ENCODE measurements around the gene SLC22A12. TPM values are rescaled to one million over a fixed set of nuclear protein-coding genes. Genes with fewer than 3 reads are reported as not detected.

SLC22A12 gene
- total and polyA plus RNA-seq, 2 of the 8 experiments (the other 6 are each of a cell fraction or from before 2014, with no cell fraction given) = not detected

GRCh38 chr11:64545619-64546018, 45.4 kb upstream of the SLC22A12 start:
- H3K27ac ChIP-seq (ENCODE audit: low read depth, low read length) = no peak overlapping the region
- H3K9ac ChIP-seq (replicated peaks in 1 of 4; ENCODE audit: extremely low read depth in 1 of 4, low read depth in 3 of 4, low read length in 3 of 4) = no peak overlapping the region
- H4K5ac ChIP-seq (ENCODE audit: insufficient read length, low read depth, low read length) = no peak overlapping the region
- WGBS, 2 experiments (ENCODE audit: extremely low coverage in 1 of 2, insufficient coverage in 1 of 2, insufficient read length in 1 of 2, insufficient replicate concordance in 2 of 2, low coverage in 1 of 2, low lambda C conversion rate in 2 of 2, missing lambda C conversion rate in 1 of 2) = 86% methylated on average over 15 of the region's 15 CpGs; no CpG with 5 or more reads in 1 of the 2 experiments
- no peak overlapping the region for H3K18ac ChIP-seq (ENCODE audit: extremely low read depth, low read length)
- no peak overlapping the region for H3K23ac ChIP-seq (ENCODE audit: insufficient read length)
- ChIA-PET CTCF (ENCODE audit: partially characterized antibody) (interaction anchor here (1.0 to 11.3 kb wide), 4 partner anchors 11 to 104 kb away, joined by 3 to 84 read pairs (median 3); no protein-coding TSS in a partner anchor), POLR2A (ENCODE audit: partially characterized antibody) (interaction anchor here (1.8 kb wide), 1 partner anchor 15 kb away, joined by 4 read pairs; no protein-coding TSS in a partner anchor)
- no peaks in the 10 kb centered on the region for H3K9me3 ChIP-seq (ENCODE audit: insufficient read depth in 2 of 2, low read depth in 1 of 2, low read length in 1 of 2)
- H2BK12ac ChIP-seq (ENCODE audit: low read depth, low read length) = no peak overlapping the region
- H3K4me1 ChIP-seq (replicated peaks in 1 of 4; ENCODE audit: control insufficient read depth in 3 of 4, insufficient read depth in 4 of 4, low read length in 3 of 4) = no peaks in the 10 kb centered on the region
- no peaks in the 10 kb centered on the region for H3K36me3 ChIP-seq (ENCODE audit: control insufficient read depth in 2 of 4, insufficient read depth in 4 of 4, low read length in 3 of 4)
- no peak overlapping the region for H2BK5ac ChIP-seq (ENCODE audit: low read depth, low read length)
- no peak overlapping the region for H3K4ac ChIP-seq (replicated peaks; ENCODE audit: insufficient read length, low read depth, low read length)
- no peak overlapping the region for H3K14ac ChIP-seq (ENCODE audit: insufficient read length)
- no peak overlapping the region for H4K8ac ChIP-seq (ENCODE audit: extremely low read depth, insufficient read depth, low read length)
- no peak overlapping the region for H3K4me3 ChIP-seq (ENCODE audit: extremely low read depth in 1 of 4, insufficient read depth in 2 of 4, low read depth in 3 of 4, low read length in 4 of 4)
- no peak overlapping the region for H3K56ac ChIP-seq (replicated peaks; ENCODE audit: insufficient read length, low read depth, low read length)
- H2BK20ac ChIP-seq (ENCODE audit: low read length) = no peak overlapping the region
- no peak overlapping the region for H2BK120ac ChIP-seq (replicated peaks; ENCODE audit: low read depth, low read length)
- H2AFZ ChIP-seq (ENCODE audit: low read length) = no peak overlapping the region
- H2BK15ac ChIP-seq (ENCODE audit: low read length) = no peak overlapping the region
- no peak overlapping the region for H2AK5ac ChIP-seq (ENCODE audit: low read depth, low read length)
- H4K91ac ChIP-seq (replicated peaks; ENCODE audit: insufficient read length, low read length) = no peak overlapping the region
- H3K4me2 ChIP-seq (ENCODE audit: insufficient read depth in 1 of 2, low read depth in 2 of 2, low read length in 2 of 2) = no peak overlapping the region
- H3K27me3 ChIP-seq (replicated peaks in 1 of 4; ENCODE audit: control insufficient read depth in 3 of 4, extremely low read depth in 1 of 4, insufficient read depth in 3 of 4, low read length in 3 of 4) = peaks cover 0 to 2% (median 1%) of the 10 kb centered on the region in 4 experiments; a peak in 3 of 7 replicates
- no peaks in the 10 kb centered on the region for H3K23me2 ChIP-seq (ENCODE audit: low read depth, low read length)
- no peaks in the 10 kb centered on the region for H3K79me1 ChIP-seq (ENCODE audit: low read depth, low read length)
- no peaks in the 10 kb centered on the region for H3K79me2 ChIP-seq (ENCODE audit: control insufficient read depth in 1 of 2, insufficient read depth in 2 of 2, low read length in 2 of 2)
- FAIRE-seq (no peak), DNase-seq (ENCODE audit: low read depth in 1 of 2, low spot score in 2 of 2) (no peak)
- no peaks in the 10 kb centered on the region for H4K20me1 ChIP-seq (replicated peaks in 1 of 2; ENCODE audit: control insufficient read depth in 1 of 2, insufficient read depth in 2 of 2, low read length in 2 of 2)
- TF ChIP-seq YY1 (IDR thresholded peaks at IDR 0.05; ENCODE audit: low read depth, low read length) (no peak), TBP (IDR thresholded peaks at IDR 0.05; ENCODE audit: low read depth, low read length) (no peak), POU5F1 (IDR thresholded peaks at IDR 0.05; ENCODE audit: low read depth, low read length) (no peak), RBBP5 (IDR thresholded peaks at IDR 0.05; ENCODE audit: borderline replicate concordance, low read depth, low read length) (no peak), MAX (IDR thresholded peaks at IDR 0.05) (no peak), SP4 (IDR thresholded peaks at IDR 0.05; ENCODE audit: low read length) (no peak), ATF3 (IDR thresholded peaks at IDR 0.05; ENCODE audit: insufficient read depth, low read depth, low read length) (no peak), SIX5 (IDR thresholded peaks at IDR 0.05; ENCODE audit: low read depth, low read length) (no peak), EP300 (IDR thresholded peaks at IDR 0.05; ENCODE audit: borderline replicate concordance in 1 of 2, low read depth in 2 of 2, low read length in 2 of 2) (no peak), TAF1 (IDR thresholded peaks at IDR 0.05; ENCODE audit: low read depth, low read length) (no peak), CEBPB (IDR thresholded peaks at IDR 0.05; ENCODE audit: low read depth, low read length) (no peak)
- TF ChIP-seq, protein P1, sequence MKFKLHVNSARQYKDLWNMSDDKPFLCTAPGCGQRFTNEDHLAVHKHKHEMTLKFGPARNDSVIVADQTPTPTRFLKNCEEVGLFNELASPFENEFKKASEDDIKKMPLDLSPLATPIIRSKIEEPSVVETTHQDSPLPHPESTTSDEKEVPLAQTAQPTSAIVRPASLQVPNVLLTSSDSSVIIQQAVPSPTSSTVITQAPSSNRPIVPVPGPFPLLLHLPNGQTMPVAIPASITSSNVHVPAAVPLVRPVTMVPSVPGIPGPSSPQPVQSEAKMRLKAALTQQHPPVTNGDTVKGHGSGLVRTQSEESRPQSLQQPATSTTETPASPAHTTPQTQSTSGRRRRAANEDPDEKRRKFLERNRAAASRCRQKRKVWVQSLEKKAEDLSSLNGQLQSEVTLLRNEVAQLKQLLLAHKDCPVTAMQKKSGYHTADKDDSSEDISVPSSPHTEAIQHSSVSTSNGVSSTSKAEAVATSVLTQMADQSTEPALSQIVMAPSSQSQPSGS (IDR thresholded peaks at IDR 0.05; ENCODE audit: low read length) = no peak

Data from H1 (cell line).